Neural cell (in vitro differentiated cells): ENCODE results near the gene NARF. TPM values are rescaled to one million over a fixed set of nuclear protein-coding genes. Genes with fewer than 3 reads are reported as not detected.
"Not testable (repeated sequence)": the region's sequence is repeated elsewhere in the genome, so short reads cannot be mapped to it uniquely, and the experiment has no call there.

Source experiments
- H2AFZ ChIP-seq: fragments of 200-600, 300-800 bp; sonication (generic), shearing (Covaris generic); 2 replicates; pipeline ENCODE4 v1.6.0; 2014; ENCODE audit warnings: low read depth, mild to moderate bottlenecking, antibody characterized with exemption, low read length, moderate library complexity
- H3F3A ChIP-seq: fragments of 200-600 bp; shearing (Covaris generic); 2 replicates; pipeline ENCODE4 v1.6.1; 2016; ENCODE audit warnings: mild to moderate bottlenecking, moderate library complexity, mixed read lengths, antibody characterized with exemption, low read length; ENCODE audit not compliant: insufficient read depth, poor library complexity, severe bottlenecking
- H3K27ac ChIP-seq: fragments of 200-600, 300-800 bp; sonication (generic), shearing (Covaris generic); 2 replicates; pipeline ENCODE4 v1.5.1; 2014; ENCODE audit warnings: mild to moderate bottlenecking, low read length, moderate library complexity
- H3K27me3 ChIP-seq: fragments of 300-800, 200-600 bp; sonication (generic), shearing (Covaris generic); 2 replicates; pipeline ENCODE4 v1.6.0; 2014; ENCODE audit warnings: mild to moderate bottlenecking, low read depth, low read length, moderate library complexity; ENCODE audit not compliant: insufficient read depth
- H3K36me3 ChIP-seq: fragments of 300-800, 200-600 bp; sonication (generic), shearing (Covaris generic); 2 replicates; pipeline ENCODE4 v1.5.1; 2014; ENCODE audit warnings: mild to moderate bottlenecking, antibody characterized with exemption, low read length, moderate library complexity; ENCODE audit not compliant: insufficient read depth
- H3K4me2 ChIP-seq: fragments of 300-800, 200-600 bp; sonication (generic), shearing (Covaris generic); 2 replicates; pipeline ENCODE4 v1.6.0; 2014; ENCODE audit warnings: mild to moderate bottlenecking, low read length
- H3K4me3 ChIP-seq: fragments of 300-800, 200-600 bp; sonication (generic), shearing (Covaris generic); 2 replicates; pipeline ENCODE4 v1.5.1; 2014; ENCODE audit warnings: mild to moderate bottlenecking, low read length, moderate library complexity
- H3K79me2 ChIP-seq: fragments of 200-600 bp; shearing (Covaris generic); replicated peaks from 2 replicates; pipeline ENCODE4 v1.6.0; 2014; ENCODE audit warnings: mild to moderate bottlenecking, low read length, moderate library complexity; ENCODE audit not compliant: insufficient read depth
- H3K9ac ChIP-seq: fragments of 300-800, 200-600 bp; sonication (generic), shearing (Covaris generic); 2 replicates; pipeline ENCODE4 v1.6.1; 2016; ENCODE audit warnings: mild to moderate bottlenecking, low read length, mixed read lengths
- H3K9me2 ChIP-seq: fragments of 200-600 bp; shearing (Covaris generic); 2 replicates; pipeline ENCODE4 v1.6.1; 2016; ENCODE audit warnings: mild to moderate bottlenecking, low read length, mixed read lengths; ENCODE audit not compliant: insufficient read depth
- H3K9me3 ChIP-seq: fragments of 200-600, 300-800 bp; sonication (generic), shearing (Covaris generic); 2 replicates; pipeline ENCODE4 v1.6.1; 2016; ENCODE audit warnings: mild to moderate bottlenecking, mixed run types, low read length, moderate library complexity, mixed read lengths
- H4K20me1 ChIP-seq: fragments of 200-600 bp; shearing (Covaris generic); 2 replicates; pipeline ENCODE4 v1.6.1; 2016; ENCODE audit warnings: mild to moderate bottlenecking, mixed run types; ENCODE audit not compliant: insufficient read depth
- polyA plus RNA-seq: library from polyadenylated mRNA; depleted of rRNA; stranded (reverse); fragments of >200 nt; gene quantifications from 2 replicates; pipeline ENCODE4 v1.2.3, GENCODE V29; 2014
- small RNA-seq, 3 experiments: library from RNA; depleted of rRNA; stranded (forward); fragments of <200 nt; gene quantifications; one replicate each; pipeline ENCODE3, GENCODE V24; 2012

The NARF gene
- polyA plus RNA-seq, 1 donor from 2014 or later = 243 TPM

- H3K9ac ChIP-seq, H3F3A ChIP-seq, H2AFZ ChIP-seq, H3K4me3 ChIP-seq, H3K9me2 ChIP-seq, H3K4me2 ChIP-seq, H3K9me3 ChIP-seq, H3K36me3 ChIP-seq, H4K20me1 ChIP-seq, H3K27ac ChIP-seq, H3K27me3 ChIP-seq: not testable (repeated sequence)
- H3K79me2 ChIP-seq = peaks cover 48% of the 10 kb centered on the region
Observed at GRCh38 chr17:82539076-82539475, 80.5 kb downstream of the NARF start.

Small RNAs within 50 kb of the gene (small RNA-seq; reads per million reads assigned to genes)
- gene RF00019 = 0 to 1.2 (median 0) reads per million in 3 experiments

Other genes with a start within 250 kb of the NARF start
- 70.9 and 78.6 TPM in 2 replicates for gene CCDC57, start 245.9 kb upstream of the NARF start, polyA plus RNA-seq
- gene SLC16A3, start 229.7 kb upstream of the NARF start, polyA plus RNA-seq = 0.56 and 0.98 TPM in 2 replicates
- 29.9 and 41.6 TPM in 2 replicates for gene CSNK1D, start 185.0 kb upstream of the NARF start, polyA plus RNA-seq
- gene CD7, start 141.1 kb upstream of the NARF start, polyA plus RNA-seq = not detected in 2 replicates
- not detected in 2 replicates for gene SECTM1, start 125.0 kb upstream of the NARF start, polyA plus RNA-seq
- gene TEX19, start 99.5 kb upstream of the NARF start, polyA plus RNA-seq = not detected in 2 replicates
- gene UTS2R, start 87.0 kb upstream of the NARF start, polyA plus RNA-seq = not detected in 2 replicates
- 72.8 and 93.2 TPM in 2 replicates for gene HEXD, start 40.4 kb upstream of the NARF start, polyA plus RNA-seq
- 14.3 and 22.6 TPM in 2 replicates for gene OGFOD3, start 40.2 kb upstream of the NARF start, polyA plus RNA-seq
- 66.6 and 101 TPM in 2 replicates for gene CYBC1, start 8.0 kb upstream of the NARF start, polyA plus RNA-seq
- gene FOXK2, start 61.0 kb downstream of the NARF start, polyA plus RNA-seq = 24.4 and 29.4 TPM in 2 replicates
- 131 and 137 TPM in 2 replicates for gene WDR45B, start 189.7 kb downstream of the NARF start, polyA plus RNA-seq
- 37.2 and 37.8 TPM in 2 replicates for gene RAB40B, start 240.0 kb downstream of the NARF start, polyA plus RNA-seq